Stomach (tissue), 9 donors: ENCODE measurements around the gene PPRC1. TPM values are rescaled to one million over a fixed set of nuclear protein-coding genes. Genes with fewer than 3 reads are reported as not detected.

Experiments used
- DNase-seq, 2 donors: peaks; one replicate each; pipeline versions ENCODE4 v3.0.0 to v3.0.0-alpha.2; 2013 to 2019
- H3K27ac ChIP-seq, 5 donors: fragments of 200-600 bp in 4 of 5; sonication (generic) in 4 of 5; one replicate each; pipeline ENCODE4 v1.5.1; 2013 to 2019; ENCODE audit warnings: mild to moderate bottlenecking in 1 of 5, moderate library complexity in 1 of 5
- H3K27me3 ChIP-seq, 3 donors: fragments of 200-600 bp; sonication (generic); one replicate each; pipeline ENCODE4 v1.5.1; 2017 to 2019; ENCODE audit warnings: mixed run types in 1 of 3
- H3K36me3 ChIP-seq, 4 donors: fragments of 200-600 bp; sonication (generic); 1 replicate in 3 of 4; 2 replicates in 1 of 4; pipeline ENCODE4 v1.5.1; 2016 to 2019
- H3K4me1 ChIP-seq, 4 donors: fragments of 200-600 bp; sonication (generic); one replicate each; pipeline ENCODE4 v1.5.1; 2016 to 2019
- H3K4me3 ChIP-seq, 4 donors: fragments of 200-600 bp; sonication (generic) in 3 of 4; one replicate each; pipeline ENCODE4 v1.5.1; 2016 to 2019; ENCODE audit warnings: mild to moderate bottlenecking in 1 of 4
- H3K9me3 ChIP-seq, 4 donors: fragments of 200-600 bp; sonication (generic); one replicate each; pipeline ENCODE4 v1.5.1; 2016 to 2019
- EP300 ChIP-seq: sonication (generic); formaldehyde crosslinking; IDR thresholded peaks from one replicate; pipeline ENCODE4 v1.6.1; 2017; ENCODE audit warnings: antibody characterized with exemption
- POLR2A ChIP-seq, 4 donors: fragments of 450-650 bp; IDR thresholded peaks; one replicate each; pipeline ENCODE4 v1.6.1; 2016; ENCODE audit warnings: antibody characterized with exemption in 4 of 4, control low read depth in 2 of 4, mild to moderate bottlenecking in 1 of 4, moderate library complexity in 1 of 4
- POLR2AphosphoS5 ChIP-seq, 3 donors: sonication (generic); formaldehyde crosslinking; IDR thresholded peaks; one replicate each; pipeline ENCODE4 v1.6.1; 2016; ENCODE audit warnings: antibody characterized with exemption in 3 of 3
- WGBS, 5 donors: extraction: QIAGEN DNeasy Blood & Tissue Kit in 3 of 5; methylation state at CpG; one replicate each; pipeline versions ENCODE4 v1.1.5 to v1.1.7; 2013 to 2018; 5-methylcytosine and 5-hydroxymethylcytosine counted together
- intact Hi-C: fragments of 100-400 bp; cut with DNase I; formaldehyde crosslinking; loops from one replicate; pipeline ENCODE4 v1.15.1; 2023; ENCODE audit warnings: low total_unique reads
- polyA plus RNA-seq, 3 donors: library from polyadenylated mRNA; stranded (reverse); fragments of 200-250 nt; gene quantifications; one replicate each; pipeline ENCODE4 v1.2.3, GENCODE V29; 2013
- total RNA-seq, 5 donors: library from RNA; depleted of rRNA; stranded (reverse); fragments of >200 nt; gene quantifications; one replicate each; pipeline versions ENCODE4 v1.1.0 to v1.2.3, GENCODE V29; 2014 to 2016
- TF ChIP-seq, protein P1 (sequence below), 7 experiments: fragments of 450-650 bp in 4 of 7; fragments of 200-600 bp in 3 of 7; sonication (generic) in 3 of 7; IDR thresholded peaks; one replicate each; pipeline ENCODE4 v1.5.1; 2016 to 2019; ENCODE audit warnings: antibody characterized with exemption in 7 of 7, control low read depth in 2 of 7, mild to moderate bottlenecking in 1 of 7
- donor health status: healthy with polysubstance abuse.
- donor health status: Bipolar disorder and iron deficiency.
- donor health status: healthy.

The PPRC1 gene
- total and polyA plus RNA-seq, 8 donors = 10.4 to 37.3 (median 14.9) TPM

DNA sequence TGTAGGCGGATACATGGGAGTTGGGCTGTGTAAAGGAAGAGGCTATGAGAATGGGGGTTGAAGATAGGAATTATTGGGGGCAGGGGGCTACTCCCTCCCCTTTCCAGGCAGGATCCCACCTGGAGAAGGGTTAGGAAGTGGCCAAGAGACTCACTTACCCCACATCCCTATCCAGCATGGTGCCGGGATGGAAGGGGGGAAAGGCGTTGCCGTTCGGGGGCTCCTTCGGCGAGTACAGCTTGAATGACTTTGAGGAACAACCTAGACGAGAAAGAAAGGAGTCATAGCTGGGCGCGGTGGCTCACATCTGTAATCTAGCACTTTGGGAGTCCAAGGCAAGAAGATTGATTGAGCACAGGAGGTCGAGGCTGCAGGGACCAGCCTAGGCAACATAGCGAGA is 21.6 kb upstream of the PPRC1 start:
- DNase-seq = no peak
- Histone ChIP-seq H3K9me3 (no peaks in the 10 kb centered on the region), H3K4me1 (peaks cover 34 to 44% (median 39%) of the 10 kb centered on the region in 4 donors), H3K27ac (no peak overlapping the region), H3K27me3 (no peaks in the 10 kb centered on the region), H3K36me3 (peaks cover 46 to 55% (median 53%) of the 10 kb centered on the region in 4 donors), H3K4me3 (no peak overlapping the region)
- intact Hi-C loops = no loop called here
- WGBS, 5 donors = 89 to 93% (median 92%) methylated on average over 12 of the region's 12 CpGs
- TF ChIP-seq POLR2AphosphoS5 (IDR thresholded peaks at IDR 0.05) (no peak), POLR2A (IDR thresholded peaks at IDR 0.05) (no peak), EP300 (no peak)
- TF ChIP-seq, protein P1, sequence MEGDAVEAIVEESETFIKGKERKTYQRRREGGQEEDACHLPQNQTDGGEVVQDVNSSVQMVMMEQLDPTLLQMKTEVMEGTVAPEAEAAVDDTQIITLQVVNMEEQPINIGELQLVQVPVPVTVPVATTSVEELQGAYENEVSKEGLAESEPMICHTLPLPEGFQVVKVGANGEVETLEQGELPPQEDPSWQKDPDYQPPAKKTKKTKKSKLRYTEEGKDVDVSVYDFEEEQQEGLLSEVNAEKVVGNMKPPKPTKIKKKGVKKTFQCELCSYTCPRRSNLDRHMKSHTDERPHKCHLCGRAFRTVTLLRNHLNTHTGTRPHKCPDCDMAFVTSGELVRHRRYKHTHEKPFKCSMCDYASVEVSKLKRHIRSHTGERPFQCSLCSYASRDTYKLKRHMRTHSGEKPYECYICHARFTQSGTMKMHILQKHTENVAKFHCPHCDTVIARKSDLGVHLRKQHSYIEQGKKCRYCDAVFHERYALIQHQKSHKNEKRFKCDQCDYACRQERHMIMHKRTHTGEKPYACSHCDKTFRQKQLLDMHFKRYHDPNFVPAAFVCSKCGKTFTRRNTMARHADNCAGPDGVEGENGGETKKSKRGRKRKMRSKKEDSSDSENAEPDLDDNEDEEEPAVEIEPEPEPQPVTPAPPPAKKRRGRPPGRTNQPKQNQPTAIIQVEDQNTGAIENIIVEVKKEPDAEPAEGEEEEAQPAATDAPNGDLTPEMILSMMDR (IDR thresholded peaks at IDR 0.05) = no peak

DNA sequence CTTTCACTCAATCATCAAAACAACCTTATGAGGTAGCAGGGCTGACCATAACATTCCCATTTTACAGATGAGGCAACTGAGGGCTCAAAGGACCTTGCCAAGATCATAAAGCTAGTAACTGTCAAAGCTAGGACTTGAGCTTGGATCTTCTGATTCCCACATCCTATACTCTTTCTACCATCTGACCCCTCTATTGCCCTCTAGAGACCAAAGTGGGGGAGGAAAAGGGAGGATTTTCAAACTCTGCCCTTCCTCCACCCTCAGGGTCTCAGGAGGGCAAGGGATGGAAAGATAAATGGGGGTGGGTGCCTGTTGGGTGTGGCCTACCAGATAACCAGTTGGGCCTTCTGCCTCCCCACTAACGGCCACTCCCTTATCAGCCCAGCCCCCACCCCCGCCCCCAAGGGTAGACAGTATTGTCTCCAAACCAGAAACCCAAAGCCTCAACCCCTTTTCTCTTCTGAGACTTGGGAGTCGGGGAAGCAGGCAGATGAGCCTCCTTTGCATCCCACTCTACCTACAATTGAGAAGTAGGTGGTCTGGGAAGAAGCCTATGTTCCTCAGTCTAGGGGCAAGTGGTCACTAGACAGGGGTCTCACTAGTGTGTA is 20.5 kb upstream of the PPRC1 start:
- H3K27ac ChIP-seq = no peak overlapping the region
- H3K9me3 ChIP-seq = no peaks in the 10 kb centered on the region
- WGBS, 5 donors = 30 to 67% (median 53%) methylated on average over 2 to 3 of the region's 3 CpGs
- H3K27me3 ChIP-seq = no peaks in the 10 kb centered on the region
- H3K4me3 ChIP-seq = peak overlapping the region in 1 of 4 donors; percentile 83
- TF ChIP-seq POLR2A (IDR thresholded peaks at IDR 0.05) = no peak
- TF ChIP-seq POLR2AphosphoS5 (IDR thresholded peaks at IDR 0.05) = no peak
- TF ChIP-seq, protein P1 (IDR thresholded peaks at IDR 0.05) = no peak
- no peak for TF ChIP-seq EP300
- H3K36me3 ChIP-seq = peaks cover 44 to 46% (median 45%) of the 10 kb centered on the region in 4 donors
- DNase-seq = no peak
- intact Hi-C loops = no loop called here
- H3K4me1 ChIP-seq = peaks cover 44 to 54% (median 50%) of the 10 kb centered on the region in 4 donors

DNA sequence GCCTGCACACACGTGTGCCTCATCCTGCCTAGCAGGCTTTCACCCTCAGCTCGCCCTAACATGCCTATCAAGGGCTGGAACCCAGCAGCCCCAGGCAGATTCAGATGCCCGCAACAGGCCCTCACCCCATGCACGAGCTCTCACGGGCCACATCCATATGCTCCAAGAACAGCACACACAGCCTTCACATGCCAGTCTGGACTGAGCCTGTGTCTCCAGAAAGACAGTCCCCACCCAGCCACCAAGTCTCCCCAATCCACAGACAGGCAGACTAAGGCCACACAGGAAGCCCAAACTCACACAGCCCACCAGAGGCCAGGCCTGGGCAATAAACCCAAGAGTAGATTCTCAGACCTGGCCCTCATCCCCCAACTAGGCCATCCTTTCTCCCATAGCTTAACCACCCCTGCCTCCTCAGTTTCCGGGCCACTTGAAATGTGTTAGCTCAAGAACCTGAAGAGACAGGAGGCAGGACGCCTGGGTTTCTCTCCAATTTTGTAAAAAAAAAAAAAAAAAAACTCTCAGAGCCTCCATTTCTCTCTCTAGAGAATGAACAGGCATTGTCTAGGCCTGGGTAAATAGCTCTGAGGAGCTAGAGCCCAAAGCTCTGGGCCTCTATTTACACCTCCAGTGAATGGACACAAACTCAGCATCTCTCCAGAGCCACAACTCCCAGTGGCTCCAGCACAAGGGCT is 19.4 kb upstream of the PPRC1 start:
- Histone ChIP-seq H3K4me1 (peaks cover 55 to 65% (median 60%) of the 10 kb centered on the region in 4 donors), H3K4me3 (peak overlapping the region; percentile 62 to 83 (median 76)), H3K9me3 (no peaks in the 10 kb centered on the region), H3K27me3 (no peaks in the 10 kb centered on the region), H3K27ac (peak overlapping the region in 3 of 5 donors; percentile 87 to 99 (median 95)), H3K36me3 (peaks cover 33 to 35% (median 34%) of the 10 kb centered on the region in 4 donors)
- TF ChIP-seq, protein P1 (IDR thresholded peaks at IDR 0.05) = no peak
- TF ChIP-seq POLR2AphosphoS5 (IDR thresholded peaks at IDR 0.05) (no peak), EP300 (no peak), POLR2A (IDR thresholded peaks at IDR 0.05) (no peak)
- WGBS, 5 donors = 33 to 57% (median 35%) methylated on average over 4 to 7 of the region's 7 CpGs
- peak in 1 of 2 donors; percentile 28 for DNase-seq
- intact Hi-C loops = no loop called here

DNA sequence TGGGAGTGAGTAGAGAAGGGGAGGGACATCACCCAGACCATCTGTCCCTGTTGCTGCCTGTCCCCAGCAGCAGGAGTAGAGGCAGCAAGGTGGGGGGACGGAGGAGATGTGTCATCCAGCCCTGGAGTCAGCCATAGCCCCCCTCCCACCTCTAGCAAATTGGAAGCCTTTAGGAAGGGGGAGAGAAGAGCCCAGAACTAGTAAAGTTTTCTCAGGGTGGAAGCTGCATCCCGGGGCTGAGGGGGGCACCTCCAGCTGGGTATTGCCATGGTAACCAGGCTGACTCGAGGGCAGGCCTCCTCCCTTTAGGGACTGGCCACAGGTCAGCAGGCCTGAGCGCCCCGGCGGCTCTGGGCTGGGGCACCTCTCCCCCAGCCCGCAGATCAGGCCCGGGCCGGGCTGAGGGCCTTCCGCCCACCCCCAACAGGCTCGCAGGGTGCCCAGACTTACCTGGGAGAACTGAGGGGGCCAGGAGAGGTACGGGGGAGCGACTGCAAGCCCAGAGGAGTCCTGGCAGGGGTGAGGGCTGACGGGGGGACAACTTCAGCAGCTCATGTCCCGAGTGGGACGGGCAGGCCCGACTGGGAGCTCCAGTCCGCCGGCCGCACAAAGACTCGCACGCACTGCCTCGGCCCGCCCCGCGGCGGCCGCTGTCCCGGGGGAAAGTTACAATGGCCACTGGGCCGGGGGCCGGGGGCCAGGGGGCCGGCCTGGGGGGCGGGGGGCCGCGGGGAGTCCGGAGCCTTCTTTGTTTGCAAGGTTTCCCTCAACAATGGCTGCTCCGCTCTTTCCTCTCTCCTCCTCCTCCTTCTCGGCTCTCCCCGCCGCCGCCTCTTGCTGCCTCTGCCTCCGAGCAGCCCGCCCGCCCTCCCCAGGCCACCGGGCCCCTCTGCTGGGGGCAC is 18.6 kb upstream of the PPRC1 start:
- 1 to 3% (median 2%) methylated on average over 14 to 45 of the region's 45 CpGs for WGBS, 5 donors
- H3K4me3 ChIP-seq = peak overlapping the region; percentile 62 to 83 (median 76)
- no peaks in the 10 kb centered on the region for H3K9me3 ChIP-seq
- intact Hi-C loops = no loop called here
- TF ChIP-seq, protein P1 (IDR thresholded peaks at IDR 0.05) = no peak
- TF ChIP-seq POLR2A (IDR thresholded peaks at IDR 0.05) = no peak
- H3K27me3 ChIP-seq = no peaks in the 10 kb centered on the region
- peaks cover 25 to 27% (median 26%) of the 10 kb centered on the region in 4 donors for H3K36me3 ChIP-seq
- DNase-seq = peak; percentile 33 to 63
- peaks cover 63 to 73% (median 68%) of the 10 kb centered on the region in 4 donors for H3K4me1 ChIP-seq
- peak overlapping the region; percentile 28 to 99 (median 93) for H3K27ac ChIP-seq
